GM21619 (cell line): ENCODE data around the gene ZNF480.
A peak's percentile ranks its signal among the peaks of the same experiment; 100 is the strongest.
"Not testable (repeated sequence)": the region's sequence is repeated elsewhere in the genome, so short reads cannot be mapped to it uniquely, and the experiment has no call there.

Source experiments
- ATAC-seq: cut with Tn5 transposase; IDR thresholded peaks from one replicate; pipeline ENCODE4 v1.9.1; 2021; ENCODE audit not compliant: unreplicated experiment

ZNF480 gene

DNA sequence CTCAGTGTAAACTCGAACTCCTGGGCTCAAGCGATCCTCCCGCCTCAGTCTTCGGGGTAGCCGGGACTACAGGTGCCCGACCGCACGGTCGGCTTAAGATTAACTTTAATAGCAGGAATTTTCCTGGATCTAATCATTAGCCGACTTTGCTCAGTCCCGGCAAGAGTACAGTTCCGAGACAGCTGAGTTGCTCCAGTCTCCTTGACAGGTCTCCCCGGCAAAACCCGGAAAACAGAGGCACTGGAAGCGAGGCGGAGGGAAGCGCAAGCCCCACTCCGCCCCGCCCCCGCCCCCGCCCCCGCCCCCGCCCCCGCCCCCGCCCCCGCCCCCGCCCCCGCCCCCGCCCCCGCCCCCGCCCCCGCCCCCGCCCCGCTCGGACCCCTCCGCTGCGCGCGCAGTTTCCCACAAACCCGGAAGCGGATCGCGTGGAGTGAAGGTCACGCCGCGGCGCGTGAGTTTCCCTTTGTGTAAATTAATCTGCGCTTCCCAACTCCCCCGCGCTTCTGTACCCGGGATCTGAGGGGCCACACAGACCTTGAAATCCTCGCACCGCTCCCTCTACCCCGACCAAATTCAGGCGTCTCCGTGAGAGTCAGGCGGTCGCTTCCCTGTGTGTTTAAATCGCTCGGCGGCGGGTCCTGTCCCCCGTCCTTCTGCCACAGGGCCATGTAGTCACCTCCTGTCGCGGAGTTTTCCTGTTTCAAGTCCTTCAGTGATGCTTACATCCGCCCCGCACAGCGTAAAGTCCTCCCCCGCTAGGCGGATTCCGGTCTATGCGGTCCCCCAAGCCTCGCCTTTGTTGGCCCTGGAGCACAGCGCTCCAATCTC, at the start of gene ZNF480:
Gene ZNF480 (plus strand): TSS at position 397 of the 828 bp plus-strand sequence. CDS start 3,244 bp downstream, outside the sequence.
- peak; percentile 47 for ATAC-seq

GRCh38 chr19:52248241-52248640, 48.7 kb upstream of the ZNF480 start:
- ATAC-seq = no peak

- no peak for ATAC-seq
These were observed 38.5 kb upstream of the ZNF480 start for GRCh38 chr19:52258426-52258825.

DNA sequence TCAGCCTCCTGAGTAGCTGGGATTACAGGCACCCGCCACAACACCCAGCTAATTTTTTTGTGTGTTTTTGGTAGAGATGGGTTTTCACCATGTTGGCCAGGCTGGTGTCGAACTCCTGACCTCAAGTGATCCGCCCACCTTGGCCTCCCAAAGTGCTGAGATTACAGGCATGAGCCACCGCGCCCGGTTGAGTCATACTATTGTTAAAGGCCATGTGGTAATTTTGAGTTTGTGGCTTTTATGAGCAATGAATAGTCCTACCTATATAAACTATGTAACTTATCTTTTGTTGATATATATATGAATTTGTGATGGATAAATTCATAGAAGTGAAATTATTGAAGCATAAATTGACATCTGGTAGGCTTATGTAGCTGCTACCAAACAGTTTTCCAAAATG, 31.4 kb upstream of the ZNF480 start:
- ATAC-seq = not testable (repeated sequence)

- peak; percentile 92 for ATAC-seq
These were observed 27.4 kb upstream of the ZNF480 start, which contains the start of gene ZNF766 for GRCh38 chr19:52269338-52270261. ZNF766 (plus strand) TSS chr19:52269587; CDS start chr19:52269614, 27 bp downstream.

DNA sequence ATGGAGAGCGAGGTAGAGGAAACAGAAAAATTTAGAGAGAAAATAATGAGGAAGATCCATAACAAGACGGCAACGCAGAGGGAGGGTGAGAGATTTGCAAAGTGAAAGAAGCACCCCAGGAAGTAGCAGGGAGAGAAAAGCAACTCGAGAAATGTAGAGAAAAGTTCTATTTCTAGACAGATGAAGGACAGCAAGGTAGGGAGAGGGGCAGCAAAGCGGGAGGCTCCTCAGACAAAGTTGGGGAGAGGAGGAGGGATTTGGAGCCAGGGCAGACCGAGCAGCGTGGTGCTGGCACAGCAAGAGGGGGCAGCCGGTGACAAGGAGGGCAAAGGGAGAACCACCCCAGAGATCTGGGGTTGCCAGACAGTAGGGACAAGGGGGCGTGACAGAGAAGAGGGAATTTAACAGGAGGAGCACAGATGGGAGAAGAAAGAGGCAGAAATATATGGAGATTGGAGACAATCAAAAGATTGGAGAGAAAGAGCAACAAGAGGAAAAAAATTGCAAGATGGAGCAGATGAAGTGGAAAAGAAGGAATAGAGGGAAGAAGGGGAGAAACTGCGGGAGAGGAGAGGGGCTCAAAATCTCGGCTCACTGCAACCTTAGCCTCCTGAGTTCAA, 26.6 kb upstream of the ZNF480 start:
- no peak for ATAC-seq

- ATAC-seq = no peak
These were observed 23.7 kb upstream of the ZNF480 start for GRCh38 chr19:52273301-52273700.

DNA sequence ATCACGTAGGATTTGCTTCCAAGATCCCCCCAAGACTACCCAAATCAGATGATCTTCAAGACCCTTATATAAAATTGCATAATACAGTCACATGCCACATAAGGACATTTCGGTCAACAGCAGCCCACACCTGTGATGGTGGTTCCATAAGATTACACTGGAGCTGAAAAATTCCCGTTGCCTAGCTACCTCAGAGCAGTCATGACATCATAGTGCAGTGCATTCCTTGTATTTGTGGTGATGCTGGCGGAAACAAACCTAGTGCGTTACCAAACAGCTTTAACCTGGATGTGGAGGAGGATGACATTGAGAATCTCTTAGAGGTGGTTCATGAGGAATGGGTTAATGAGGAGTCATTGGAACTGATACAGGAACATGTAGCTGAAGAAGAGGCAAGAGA, 22.8 kb upstream of the ZNF480 start:
- ATAC-seq = no peak

DNA sequence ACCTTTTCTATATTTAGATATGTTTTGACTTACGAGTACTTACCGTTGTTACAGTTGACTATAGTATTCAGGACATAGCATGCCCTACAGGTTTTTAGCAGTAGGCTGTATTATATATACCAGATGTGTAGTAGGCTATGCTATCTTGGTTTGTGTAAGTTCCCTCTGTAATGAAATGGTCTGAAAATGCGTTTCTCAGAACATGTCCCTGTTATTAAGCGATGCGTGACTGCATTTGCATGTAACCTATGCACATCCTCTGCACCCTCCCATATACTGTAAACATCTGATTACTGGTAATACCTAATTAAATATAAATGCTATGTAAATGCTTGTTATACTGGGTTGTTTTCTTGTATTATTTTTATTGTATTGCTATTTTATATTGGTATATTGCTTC, 21.0 kb upstream of the ZNF480 start:
- ATAC-seq = no peak

DNA sequence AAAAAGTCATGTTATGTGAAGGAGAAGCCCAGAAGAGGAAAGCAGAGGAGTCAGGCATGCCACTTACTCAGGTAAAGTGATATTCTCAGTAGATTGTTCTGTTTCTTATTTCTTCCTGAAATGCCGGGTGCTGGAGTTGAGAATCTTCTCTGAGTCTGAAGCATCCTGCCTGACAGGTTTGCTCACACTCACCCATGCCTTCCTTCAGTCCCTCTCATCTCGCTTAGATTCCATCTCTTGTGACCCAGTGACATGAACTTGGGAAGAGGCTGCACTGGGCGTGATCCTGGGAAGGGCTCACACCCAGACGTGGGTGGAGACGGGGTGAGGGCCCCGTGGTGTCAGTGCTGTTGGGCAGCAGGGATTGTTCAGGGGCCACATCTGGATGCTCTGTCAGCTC, 19.5 kb upstream of the ZNF480 start:
- no peak for ATAC-seq

DNA sequence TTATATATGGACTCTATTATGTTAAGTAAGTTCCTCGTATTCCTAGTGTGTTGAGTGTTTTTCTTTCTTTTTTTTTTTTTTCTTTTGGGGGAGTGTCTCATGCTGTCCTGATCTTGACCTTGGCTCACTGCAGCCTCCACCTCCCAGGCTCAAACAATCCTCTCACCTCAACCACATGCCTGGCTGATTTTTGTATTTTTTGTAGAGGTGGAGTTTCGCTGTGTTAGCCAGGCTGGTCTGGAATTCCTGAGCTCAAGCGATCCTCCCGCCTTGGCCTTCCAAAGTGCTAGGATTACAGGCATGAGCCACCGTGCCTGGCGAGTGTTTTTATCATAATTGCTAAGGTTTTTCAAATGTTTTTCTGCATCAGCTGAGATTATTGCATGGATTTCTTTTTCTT, 10.7 kb upstream of the ZNF480 start:
- no peak for ATAC-seq

- no peak for ATAC-seq
These were observed 5.2 kb upstream of the ZNF480 start for GRCh38 chr19:52291781-52292180.

DNA sequence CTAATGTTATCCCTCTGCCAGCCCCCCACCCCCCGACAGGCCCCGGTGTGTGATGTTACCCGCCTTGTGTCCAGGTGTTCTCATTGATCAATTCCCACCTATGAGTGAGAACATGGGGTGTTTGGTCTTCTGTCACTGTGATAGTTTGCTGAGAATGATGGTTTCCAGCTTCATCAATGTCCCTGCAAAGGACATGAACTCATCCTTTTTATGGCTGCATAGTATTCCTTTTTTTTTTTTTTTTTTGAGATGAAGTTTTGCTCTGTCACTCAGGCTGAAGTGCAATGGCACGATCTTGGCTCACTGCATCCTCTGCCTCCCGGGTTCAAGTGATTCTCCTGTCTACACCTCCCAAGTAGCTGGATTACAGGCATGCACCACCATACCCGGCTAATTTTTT, 4.0 kb upstream of the ZNF480 start:
- not testable (repeated sequence) for ATAC-seq

GRCh38 chr19:52296400-52296772, 583 bp upstream of the ZNF480 start:
- ATAC-seq = peak; percentile 8

DNA sequence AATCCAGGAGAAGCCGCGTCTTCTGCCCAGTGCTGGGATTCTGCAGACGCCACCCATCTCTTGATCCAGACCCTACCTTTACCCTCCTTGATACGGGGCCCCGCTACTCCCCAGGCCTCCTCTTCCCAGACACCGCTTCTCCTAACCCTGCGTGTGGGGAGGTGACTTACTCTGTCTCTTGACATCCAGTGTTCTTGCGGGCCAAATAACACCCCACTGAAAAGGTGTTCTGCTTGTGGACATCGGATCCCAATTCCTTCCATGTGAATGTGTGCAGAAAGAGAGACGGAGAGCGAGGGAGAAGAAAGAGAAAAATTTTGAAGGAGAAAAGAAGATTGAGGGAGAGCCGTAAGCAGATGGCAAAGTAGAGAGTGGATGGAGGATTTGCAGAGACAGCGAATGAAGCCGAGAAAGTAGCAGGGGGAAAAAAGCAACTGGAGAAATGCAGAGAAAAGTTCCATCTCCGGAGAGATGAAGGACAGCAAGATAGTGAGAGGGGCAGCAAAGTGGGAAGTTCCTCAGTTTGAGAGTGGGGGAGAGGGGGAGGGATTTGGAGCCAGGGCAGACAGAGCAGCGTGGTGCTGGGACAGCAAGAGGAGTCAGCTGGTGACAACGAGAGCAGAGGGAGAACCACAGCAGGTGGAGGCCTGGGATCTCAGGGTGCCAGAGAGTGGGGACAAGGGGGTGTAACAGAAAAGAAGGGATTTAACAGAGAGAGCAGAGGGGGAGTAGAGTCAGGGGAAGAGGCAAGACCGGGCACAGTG, 814 bp downstream of the ZNF480 start:
- no peak for ATAC-seq

GRCh38 chr19:52307275-52307674, 10.3 kb downstream of the ZNF480 start:
- no peak for ATAC-seq

- no peak for ATAC-seq
These were observed 25.5 kb downstream of the ZNF480 start for GRCh38 chr19:52322429-52322828.

- ATAC-seq = no peak
These were observed 34.8 kb downstream of the ZNF480 start for GRCh38 chr19:52331757-52332156.

DNA sequence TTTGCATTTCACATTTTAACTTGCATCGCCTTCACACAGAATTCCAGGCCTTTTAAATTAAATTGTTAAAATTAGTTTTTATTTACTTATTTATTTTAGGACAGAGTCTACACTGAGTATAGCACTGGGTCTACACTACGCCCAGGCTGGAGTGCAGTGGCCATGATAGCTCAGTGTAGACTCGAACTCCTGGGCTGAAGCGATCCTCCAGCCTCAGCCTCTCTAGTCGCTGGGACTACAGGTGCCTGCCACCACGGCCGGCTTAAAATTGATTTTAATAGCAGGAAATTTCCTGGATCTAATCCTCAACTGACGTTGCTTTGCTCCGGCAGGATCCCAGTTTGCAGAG, 38.8 kb downstream of the ZNF480 start:
- ATAC-seq = peak; percentile 33

DNA sequence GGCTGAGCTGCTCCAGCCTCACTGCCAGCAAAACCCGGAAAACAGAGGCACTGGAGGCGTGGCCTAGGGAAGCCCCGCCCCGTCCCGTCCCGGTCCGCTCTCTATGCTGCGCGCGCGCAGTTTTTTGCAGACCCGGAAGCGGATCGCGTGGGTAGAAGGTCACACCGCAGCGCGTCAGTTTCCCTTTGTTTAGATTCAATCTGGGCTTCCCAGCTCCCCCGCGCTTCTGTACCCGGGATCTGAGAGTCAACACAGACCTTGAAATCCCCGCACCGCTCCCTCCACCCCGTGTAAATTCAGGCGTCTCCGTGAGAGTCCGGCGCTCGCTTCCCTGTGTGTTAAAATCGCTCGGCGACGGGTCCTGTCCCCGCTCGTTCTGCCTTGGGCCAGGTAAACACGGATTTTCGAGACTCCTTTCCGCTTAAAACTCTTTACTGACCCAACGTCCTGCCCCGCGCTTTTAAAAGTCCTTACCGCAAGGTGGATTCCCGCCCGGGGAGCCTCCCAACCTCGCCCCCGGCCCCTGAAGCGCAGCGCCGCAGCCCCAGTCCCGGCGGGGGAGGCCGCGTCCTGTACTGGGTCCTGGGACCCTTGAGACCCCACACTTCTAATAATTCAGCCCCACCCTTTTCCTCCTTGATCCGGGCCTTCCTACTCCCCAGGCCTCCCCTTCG, 39.3 kb downstream of the ZNF480 start, which contains the start of gene ZNF610:
Gene ZNF610 (plus strand): TSS at position 127 of the 674 bp plus-strand sequence. CDS start 12,930 bp downstream, outside the sequence.
- peak; percentile 73 for ATAC-seq
